Memory B cell (primary cell): ENCODE results near the gene WDR43.

Experiments
- ATAC-seq: fragments of 150-1000 bp; cut with Tn5 transposase; 2 replicates; pipeline ENCODE4 v1.10.0; 2021; ENCODE audit warnings: low read depth, mild to moderate bottlenecking, moderate library complexity
- DNase-seq, 2 donors: peaks; one replicate each; pipeline ENCODE4 v3.0.0; 2022; ENCODE audit warnings: low spot score in 2 of 2
- H3K27ac Mint-ChIP-seq: one replicate; pipeline ENCODE4 v1.8.0; 2022; ENCODE audit warnings: mild to moderate bottlenecking, moderate library complexity, mixed read lengths
- H3K27me3 Mint-ChIP-seq: one replicate; pipeline ENCODE4 v1.8.0; 2022; ENCODE audit warnings: mixed read lengths
- H3K36me3 Mint-ChIP-seq: one replicate; pipeline ENCODE4 v1.8.0; 2022; ENCODE audit warnings: mild to moderate bottlenecking, mixed read lengths
- H3K4me1 Mint-ChIP-seq: one replicate; pipeline ENCODE4 v1.8.0; 2022; ENCODE audit warnings: mixed read lengths
- H3K4me3 Mint-ChIP-seq: one replicate; pipeline ENCODE4 v1.8.0; 2022; ENCODE audit warnings: mild to moderate bottlenecking, moderate library complexity, mixed read lengths
- H3K9me3 Mint-ChIP-seq: one replicate; pipeline ENCODE4 v1.8.0; 2022; ENCODE audit warnings: mixed read lengths

WDR43 gene

DNA sequence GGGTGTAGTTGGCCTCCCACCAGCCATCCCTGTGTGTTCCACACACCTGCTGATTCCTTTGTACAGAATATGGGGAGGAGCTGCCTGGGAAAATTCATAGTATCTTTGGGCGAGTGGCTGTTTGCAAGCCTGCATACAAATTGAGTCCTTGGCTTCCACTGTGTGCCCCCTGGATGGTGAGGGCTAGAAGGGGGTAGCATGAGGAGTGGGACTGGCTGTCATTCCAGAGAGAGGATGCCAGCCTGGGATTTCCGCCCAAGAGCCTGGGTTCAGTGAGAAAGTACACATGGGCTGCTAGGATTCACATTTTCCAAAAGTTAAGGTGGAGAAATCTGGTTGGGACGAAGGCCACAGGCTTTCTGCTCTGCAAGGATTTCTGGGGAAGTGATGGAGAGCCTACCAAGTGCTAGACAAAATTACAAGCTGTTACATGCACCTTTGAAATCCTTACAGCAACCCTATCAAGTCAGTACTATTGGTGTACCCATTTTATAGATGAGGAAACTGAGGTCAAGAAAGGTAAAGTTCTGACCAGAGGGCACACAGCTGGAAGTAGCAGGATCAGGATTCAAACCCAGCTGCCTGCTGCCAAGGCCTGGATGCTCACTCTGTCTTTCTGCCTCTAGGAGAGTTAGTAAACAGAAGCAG is 86.0 kb downstream of the WDR43 start:
- ATAC-seq (no peak), DNase-seq (no peak)
- no peaks in the 10 kb centered on the region for H3K9me3 Mint-ChIP-seq
- no peak overlapping the region for H3K4me3 Mint-ChIP-seq
- H3K36me3 Mint-ChIP-seq = peaks cover 1% of the 10 kb centered on the region
- H3K4me1 Mint-ChIP-seq = no peaks in the 10 kb centered on the region
- peaks cover 5% of the 10 kb centered on the region for H3K27me3 Mint-ChIP-seq
- H3K27ac Mint-ChIP-seq = no peak overlapping the region

DNA sequence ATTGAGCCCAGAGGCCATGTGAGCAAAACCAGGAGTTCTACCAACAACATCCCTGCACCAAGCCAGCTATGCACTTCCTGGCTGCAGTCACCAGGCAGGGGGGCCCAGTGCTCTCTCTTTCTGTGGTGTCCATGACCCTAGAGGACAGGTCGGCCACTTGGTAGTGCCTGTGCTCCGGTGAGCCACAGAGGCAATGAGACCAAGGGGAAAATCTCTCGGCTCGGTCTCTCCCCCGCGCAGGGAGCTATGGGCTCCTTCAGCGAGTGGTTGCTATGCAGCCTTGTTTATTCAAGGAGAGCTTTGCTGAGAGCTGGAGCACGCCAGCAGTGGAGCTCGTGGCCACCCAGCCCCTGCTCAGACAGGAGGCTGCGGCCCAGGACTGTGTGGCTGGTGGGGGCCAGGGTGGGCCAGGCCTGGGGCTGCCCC is 86.6 kb downstream of the WDR43 start, which contains the start of gene TOGARAM2:
TOGARAM2 (plus strand) TSS at position 283 of the 426 bp plus-strand sequence. CDS start 13,537 bp downstream, outside the sequence.
- H3K4me1 Mint-ChIP-seq = no peaks in the 10 kb centered on the region
- no peak within 1 kb of the TSS for H3K27ac Mint-ChIP-seq
- no peak for ATAC-seq
- no peak within 1 kb of the TSS for H3K4me3 Mint-ChIP-seq
- H3K36me3 Mint-ChIP-seq = peaks cover 1% of the 10 kb centered on the region
- DNase-seq = no peak
- H3K9me3 Mint-ChIP-seq = no peaks in the 10 kb centered on the region
- peaks cover 5% of the 10 kb centered on the region for H3K27me3 Mint-ChIP-seq

DNA sequence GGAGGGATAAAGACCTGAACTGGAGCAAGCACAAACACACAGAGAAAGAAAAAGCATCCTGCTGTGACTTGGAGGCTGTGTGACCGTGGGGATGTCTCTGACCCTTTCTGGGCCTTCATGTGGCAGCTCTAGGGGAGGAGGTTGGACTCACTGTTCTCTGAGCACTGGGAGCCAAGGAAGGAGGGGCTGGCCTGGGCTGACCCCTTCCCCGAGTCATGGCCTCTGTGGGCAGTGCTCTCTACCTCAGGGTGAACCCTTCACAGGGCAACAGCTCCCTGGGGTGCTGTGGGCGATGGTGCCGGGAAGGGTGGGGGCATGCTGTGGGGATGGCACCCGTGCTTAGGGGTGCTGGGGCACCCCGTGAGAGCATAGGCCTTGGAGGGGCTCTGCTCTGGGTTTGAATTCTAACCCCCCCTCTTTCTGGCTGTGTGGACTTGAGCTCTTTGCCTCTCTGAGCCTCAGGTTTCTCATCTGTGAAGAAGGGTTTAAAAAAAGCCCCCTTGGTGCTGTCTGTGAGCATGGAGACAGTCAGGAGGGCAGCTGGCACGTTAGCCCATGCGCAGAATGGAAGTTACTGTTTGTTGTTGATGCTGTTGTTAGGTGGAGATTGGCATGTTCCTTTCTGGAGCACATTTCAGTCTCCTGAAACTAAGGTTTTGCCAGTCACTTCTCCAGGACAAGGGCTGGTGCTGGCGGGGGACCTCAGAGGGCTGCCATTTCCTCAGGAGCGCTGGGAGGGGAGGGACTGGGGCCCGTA is 87.3 kb downstream of the WDR43 start:
- no peak overlapping the region for H3K27ac Mint-ChIP-seq
- no peaks in the 10 kb centered on the region for H3K9me3 Mint-ChIP-seq
- H3K36me3 Mint-ChIP-seq = peaks cover 1% of the 10 kb centered on the region
- peaks cover 5% of the 10 kb centered on the region for H3K27me3 Mint-ChIP-seq
- no peaks in the 10 kb centered on the region for H3K4me1 Mint-ChIP-seq
- ATAC-seq (no peak), DNase-seq (no peak)
- H3K4me3 Mint-ChIP-seq = no peak overlapping the region

DNA sequence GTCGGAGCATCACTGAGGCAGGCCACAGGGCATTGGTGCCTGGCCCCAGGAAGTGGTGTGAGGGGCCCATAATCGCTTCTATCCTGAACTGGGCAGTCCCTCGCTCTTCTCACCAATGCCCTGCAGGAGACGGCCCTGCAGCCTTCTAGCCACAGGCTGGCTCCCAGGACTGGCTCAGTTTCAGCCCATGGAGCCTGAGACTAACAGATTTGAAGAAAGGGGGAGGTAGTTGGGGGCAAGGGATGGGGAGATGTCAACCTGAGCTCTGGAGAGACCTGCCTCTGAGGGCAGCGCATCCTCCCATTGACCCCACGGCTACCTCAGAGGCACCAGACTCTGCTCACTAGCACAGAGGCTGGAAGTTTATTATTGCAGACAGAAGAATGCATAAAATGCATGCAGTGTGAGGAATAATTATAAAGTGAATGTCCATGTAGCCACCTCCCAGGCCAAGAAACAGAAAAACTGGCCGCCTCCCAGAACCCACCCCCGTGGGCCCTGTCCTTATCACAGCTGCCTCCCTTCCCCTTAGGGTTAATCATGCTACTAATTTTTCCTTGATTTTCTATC is 88.0 kb downstream of the WDR43 start:
- H3K9me3 Mint-ChIP-seq = no peaks in the 10 kb centered on the region
- DNase-seq = no peak

DNA sequence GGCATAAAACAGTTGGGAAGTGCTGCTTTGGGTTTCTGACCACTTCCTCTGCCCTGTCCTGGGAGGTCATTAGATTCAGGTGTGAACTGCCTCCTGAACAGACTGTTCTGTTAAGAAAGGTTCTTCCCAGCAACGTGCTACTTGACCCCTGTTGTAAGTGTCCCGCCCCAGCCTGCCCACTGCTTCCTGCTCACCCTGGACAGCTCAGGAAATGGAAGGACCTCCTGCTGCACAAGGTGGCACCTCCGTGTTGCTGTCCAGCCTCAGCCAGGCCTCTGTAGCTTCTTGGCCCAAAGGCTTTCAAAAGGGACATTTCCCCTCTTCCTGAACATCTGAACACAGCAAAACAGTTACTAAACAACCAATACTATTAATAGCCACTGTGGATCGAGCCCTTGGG is 92.0 kb downstream of the WDR43 start:
- no peak for DNase-seq
- no peaks in the 10 kb centered on the region for H3K4me1 Mint-ChIP-seq
- ATAC-seq = no peak
- no peak overlapping the region for H3K4me3 Mint-ChIP-seq
- no peaks in the 10 kb centered on the region for H3K9me3 Mint-ChIP-seq
- H3K27me3 Mint-ChIP-seq = peaks cover 1% of the 10 kb centered on the region
- H3K36me3 Mint-ChIP-seq = peaks cover 1% of the 10 kb centered on the region
- H3K27ac Mint-ChIP-seq = no peak overlapping the region

More for the DNA sequence above, 88.0 kb downstream of the WDR43 start:
- Mint-ChIP-seq H3K27me3 (peaks cover 4% of the 10 kb centered on the region), H3K27ac (no peak overlapping the region), H3K4me1 (no peaks in the 10 kb centered on the region), H3K36me3 (peaks cover 1% of the 10 kb centered on the region), H3K4me3 (no peak overlapping the region)
- no peak for ATAC-seq

DNA sequence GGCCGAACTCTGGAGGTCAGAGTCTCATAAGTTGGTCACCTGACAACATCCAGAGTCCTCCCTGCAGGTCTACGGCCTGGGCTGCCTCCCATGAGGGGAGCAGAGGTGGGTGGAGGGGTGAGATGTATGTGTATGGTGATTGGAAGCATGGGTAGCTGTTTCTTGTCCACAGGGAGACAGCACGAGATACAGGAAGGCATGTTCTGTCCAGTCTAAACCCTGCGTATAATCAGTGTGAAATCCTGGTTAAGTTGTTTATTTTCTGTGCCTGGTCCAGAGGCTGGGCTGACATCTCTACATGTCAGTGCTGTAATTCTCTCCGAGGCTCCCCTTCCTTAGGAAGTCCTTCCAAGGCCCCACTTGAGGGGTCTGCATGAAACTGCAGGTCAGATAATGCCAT is 95.5 kb downstream of the WDR43 start:
- H3K27me3 Mint-ChIP-seq = peaks cover 1% of the 10 kb centered on the region
- DNase-seq (no peak), ATAC-seq (no peak)
- H3K9me3 Mint-ChIP-seq = no peaks in the 10 kb centered on the region
- no peak overlapping the region for H3K27ac Mint-ChIP-seq
- H3K36me3 Mint-ChIP-seq = peaks cover 1% of the 10 kb centered on the region
- H3K4me1 Mint-ChIP-seq = no peaks in the 10 kb centered on the region
- H3K4me3 Mint-ChIP-seq = no peak overlapping the region

DNA sequence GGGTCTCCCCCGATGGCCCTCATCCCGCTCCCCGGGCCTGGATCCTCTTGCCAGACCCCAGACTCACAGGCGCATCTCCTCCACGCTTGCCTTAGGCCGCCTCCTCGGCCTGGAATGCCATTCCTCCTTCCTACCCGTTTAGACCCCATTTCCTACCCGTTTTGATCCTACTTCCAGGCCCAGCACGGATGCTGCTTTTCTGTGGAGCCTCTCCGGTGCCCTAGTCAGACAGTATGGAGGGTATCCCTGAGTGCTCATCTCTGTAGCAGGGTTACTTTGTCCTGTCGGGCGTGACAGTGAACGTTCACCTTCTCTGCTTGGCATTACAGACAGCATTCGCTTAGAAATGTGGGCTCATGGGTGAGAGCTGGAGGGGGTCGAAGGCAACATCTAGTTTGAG is 96.0 kb downstream of the WDR43 start:
- Mint-ChIP-seq H3K4me3 (no peak overlapping the region), H3K36me3 (no peaks in the 10 kb centered on the region), H3K27ac (no peak overlapping the region), H3K9me3 (no peaks in the 10 kb centered on the region), H3K27me3 (peaks cover 1% of the 10 kb centered on the region), H3K4me1 (no peaks in the 10 kb centered on the region)
- no peak for DNase-seq
- ATAC-seq = no peak

DNA sequence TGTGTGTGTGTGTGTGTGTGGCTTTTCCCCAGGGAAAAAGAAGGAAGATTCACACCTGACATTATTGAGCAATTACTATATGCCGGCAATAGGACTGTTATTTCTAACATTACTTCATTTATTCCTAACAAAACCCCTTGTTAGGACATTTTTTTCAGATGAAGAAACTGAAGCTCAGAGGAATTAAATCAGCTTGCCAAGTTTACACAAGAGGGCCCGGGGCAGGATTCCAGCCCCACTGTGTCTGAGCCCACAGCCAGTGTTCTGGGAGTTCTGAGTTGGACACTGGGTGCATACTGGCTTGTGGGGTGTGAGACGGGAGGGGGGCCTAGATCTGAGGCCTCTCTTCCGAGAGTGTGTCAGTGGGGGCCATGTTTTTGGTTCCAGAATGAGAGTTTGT is 96.6 kb downstream of the WDR43 start:
- no peak for ATAC-seq
- Mint-ChIP-seq H3K4me1 (no peaks in the 10 kb centered on the region), H3K27ac (no peak overlapping the region), H3K36me3 (no peaks in the 10 kb centered on the region), H3K4me3 (no peak overlapping the region), H3K27me3 (peaks cover 1% of the 10 kb centered on the region), H3K9me3 (no peaks in the 10 kb centered on the region)
- no peak for DNase-seq

DNA sequence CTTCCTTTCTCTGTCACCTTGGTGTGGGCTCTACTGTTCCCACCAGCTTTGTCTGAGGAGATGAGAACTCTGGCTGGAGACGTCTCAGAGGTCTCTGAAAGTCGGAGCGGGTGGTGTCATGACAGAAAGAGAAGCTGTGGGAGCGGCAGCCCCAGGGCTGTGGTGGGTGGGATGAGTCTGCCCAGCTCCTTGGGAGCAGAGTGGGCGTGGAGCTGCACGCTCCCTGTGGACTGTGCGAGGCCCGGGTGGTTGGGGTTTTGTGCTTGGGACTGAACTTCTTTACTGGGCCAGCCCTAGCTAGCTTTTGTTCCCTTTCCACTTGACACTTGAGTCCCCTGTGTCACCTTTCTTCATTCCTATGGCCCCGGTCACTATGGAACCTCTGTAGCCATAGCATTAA is 97.0 kb downstream of the WDR43 start:
- Mint-ChIP-seq H3K4me3 (no peak overlapping the region), H3K9me3 (no peaks in the 10 kb centered on the region), H3K27ac (no peak overlapping the region), H3K27me3 (peaks cover 1% of the 10 kb centered on the region), H3K4me1 (no peaks in the 10 kb centered on the region), H3K36me3 (no peaks in the 10 kb centered on the region)
- DNase-seq = no peak
- no peak for ATAC-seq

DNA sequence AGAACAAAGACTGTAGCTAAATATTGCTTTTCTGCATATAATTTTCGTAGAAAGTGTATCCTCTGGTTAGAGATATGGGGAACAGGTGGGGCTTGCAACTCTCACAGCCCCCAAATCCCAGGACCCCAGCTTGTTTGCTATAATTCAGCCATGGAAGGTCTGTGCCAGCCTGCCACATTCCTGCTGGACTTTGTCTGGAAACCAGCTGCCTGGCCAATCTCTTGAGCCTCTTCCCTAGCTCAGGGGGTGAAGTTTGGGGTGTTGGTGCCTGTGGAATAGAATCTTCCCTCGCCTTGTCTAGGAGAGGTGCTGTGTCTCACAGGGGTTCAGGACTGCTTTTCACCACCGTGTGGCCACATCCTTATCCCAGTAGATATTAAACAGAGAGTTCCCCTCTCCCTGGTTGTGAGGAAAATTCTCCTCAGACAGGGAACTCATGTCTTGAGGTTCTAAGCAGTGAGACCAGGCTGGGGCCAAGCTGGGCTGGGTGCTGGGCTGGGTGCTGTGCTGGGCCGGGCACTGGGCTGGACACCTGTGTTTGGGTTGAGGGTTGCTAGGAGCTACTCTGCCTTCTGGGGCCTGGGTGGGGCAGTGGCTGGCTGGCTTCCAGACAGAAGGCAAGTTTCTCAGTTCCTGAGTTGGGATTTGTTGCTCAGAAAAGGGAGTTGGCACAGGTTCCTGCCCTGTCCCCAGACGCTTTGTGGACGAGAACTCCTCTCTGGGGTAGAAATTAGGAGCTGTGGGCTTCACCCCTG is 98.9 kb downstream of the WDR43 start:
- no peaks in the 10 kb centered on the region for H3K4me1 Mint-ChIP-seq
- no peak for DNase-seq
- no peak overlapping the region for H3K27ac Mint-ChIP-seq

DNA sequence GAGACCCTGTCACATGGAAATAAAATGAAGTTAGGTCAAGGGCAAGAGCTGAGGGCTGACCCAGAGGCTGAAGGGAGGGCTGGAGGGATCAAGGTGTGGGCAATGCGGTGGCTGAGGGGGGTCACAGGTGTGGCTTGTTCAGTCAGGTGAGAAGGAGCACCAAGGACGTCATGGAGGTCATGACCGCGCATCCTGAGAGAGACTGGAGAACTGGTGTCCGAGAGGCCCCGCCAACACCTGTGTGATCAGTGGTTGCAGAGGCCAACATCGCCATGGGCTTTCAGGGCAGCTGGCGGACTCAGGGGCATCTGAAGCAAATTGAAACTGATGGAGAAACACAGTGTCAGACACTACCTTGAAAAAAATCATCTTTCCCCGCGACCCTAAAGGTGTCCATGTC is 99.6 kb downstream of the WDR43 start:
- Mint-ChIP-seq H3K27ac (no peak overlapping the region), H3K27me3 (peaks cover 6% of the 10 kb centered on the region), H3K9me3 (no peaks in the 10 kb centered on the region), H3K4me3 (no peak overlapping the region), H3K4me1 (no peaks in the 10 kb centered on the region), H3K36me3 (no peaks in the 10 kb centered on the region)
- ATAC-seq = no peak
- no peak for DNase-seq

More for the DNA sequence above, 98.9 kb downstream of the WDR43 start:
- ATAC-seq = no peak
- H3K36me3 Mint-ChIP-seq = no peaks in the 10 kb centered on the region
- peaks cover 6% of the 10 kb centered on the region for H3K27me3 Mint-ChIP-seq
- no peak overlapping the region for H3K4me3 Mint-ChIP-seq
- H3K9me3 Mint-ChIP-seq = no peaks in the 10 kb centered on the region

DNA sequence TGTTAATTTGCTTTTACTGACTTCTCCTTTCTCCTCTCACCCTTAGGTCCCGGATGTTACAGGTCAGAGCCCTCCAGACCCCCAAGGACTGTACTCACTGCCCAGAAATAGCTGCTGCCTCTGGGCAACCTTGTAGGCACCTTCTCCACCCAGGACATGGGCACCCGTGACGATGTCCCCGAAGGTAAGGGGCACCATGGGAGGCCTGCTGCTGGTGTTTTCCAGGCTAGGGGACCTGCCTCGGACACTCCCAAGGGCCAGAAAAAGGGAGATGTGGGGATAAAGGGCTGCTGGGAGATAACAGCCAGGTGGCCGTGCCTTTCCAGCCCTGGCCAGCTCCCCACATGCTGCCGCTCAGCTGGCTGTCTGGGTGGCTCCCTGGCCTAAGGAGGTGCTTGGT is 100.2 kb downstream of the WDR43 start:
- H3K27ac Mint-ChIP-seq = no peak overlapping the region
- no peak overlapping the region for H3K4me3 Mint-ChIP-seq
- no peaks in the 10 kb centered on the region for H3K9me3 Mint-ChIP-seq
- no peaks in the 10 kb centered on the region for H3K4me1 Mint-ChIP-seq
- DNase-seq (no peak), ATAC-seq (no peak)
- peaks cover 6% of the 10 kb centered on the region for H3K27me3 Mint-ChIP-seq
- no peaks in the 10 kb centered on the region for H3K36me3 Mint-ChIP-seq

DNA sequence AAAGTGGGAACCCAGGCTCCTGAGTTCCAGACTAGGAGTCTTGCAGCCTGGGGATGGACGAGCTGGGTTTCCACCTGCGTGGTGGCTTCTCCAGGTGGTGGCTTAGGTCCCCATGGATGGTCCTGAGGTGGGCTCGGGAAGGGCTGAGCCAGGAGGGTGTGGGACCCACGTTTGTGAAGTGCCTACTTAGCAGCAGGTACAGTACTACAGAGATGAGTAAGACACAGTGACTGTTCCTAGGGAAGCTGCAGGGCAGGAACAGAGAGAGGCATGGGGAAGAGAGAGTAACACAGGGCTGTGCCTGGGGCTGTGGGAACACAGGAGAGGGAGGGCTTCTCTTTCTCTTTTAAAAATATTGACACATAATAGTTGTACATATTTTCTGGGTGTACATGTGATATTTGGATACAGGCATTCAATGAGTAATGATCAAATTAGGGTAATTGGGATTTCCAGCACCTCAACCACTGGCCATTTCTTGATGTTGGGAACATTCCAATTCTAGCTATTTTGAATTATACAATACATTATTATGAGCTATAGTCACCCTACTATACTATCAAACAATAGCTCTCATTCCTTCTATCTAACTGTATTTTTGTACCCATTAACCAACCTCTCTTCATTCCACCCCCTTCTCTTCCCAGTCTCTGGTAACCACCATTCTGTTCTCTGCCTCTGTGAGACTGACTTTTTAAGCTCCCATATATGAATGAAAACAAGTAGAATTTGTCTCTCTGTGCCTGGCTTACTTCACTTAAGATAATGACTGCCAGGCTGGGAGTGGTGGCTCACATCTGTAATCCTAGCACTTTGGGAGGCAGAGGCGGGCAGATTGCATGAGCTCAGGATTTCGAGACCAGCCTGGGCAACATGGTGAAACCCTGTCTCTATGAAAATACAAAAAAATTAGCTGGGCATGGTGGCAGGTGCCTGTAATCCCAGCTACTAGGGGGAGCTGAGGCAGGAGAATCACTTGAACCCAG is 101.6 kb downstream of the WDR43 start:
- DNase-seq (no peak), ATAC-seq (no peak)
- H3K36me3 Mint-ChIP-seq = no peaks in the 10 kb centered on the region
- no peak overlapping the region for H3K27ac Mint-ChIP-seq
- peaks cover 4% of the 10 kb centered on the region for H3K4me1 Mint-ChIP-seq
- no peaks in the 10 kb centered on the region for H3K9me3 Mint-ChIP-seq
- peaks cover 6% of the 10 kb centered on the region for H3K27me3 Mint-ChIP-seq
- H3K4me3 Mint-ChIP-seq = no peak overlapping the region
